Mesenchymal stem cell (in vitro differentiated cells and primary cell): ENCODE measurements around the gene GPRIN3.

Experiments used
- DNase-seq: peaks from one replicate; pipeline ENCODE4 v3.0.0-alpha.2; 2013
- H2AFZ ChIP-seq: one replicate; pipeline ENCODE4 v1.6.1; 2013; ENCODE audit warnings: low read depth, mild to moderate bottlenecking, control low read depth, inconsistent platforms, low read length, moderate library complexity
- H2AK5ac ChIP-seq: 2 replicates; pipeline ENCODE4 v1.6.1; 2013; ENCODE audit warnings: low read length, moderate library complexity, mild to moderate bottlenecking, inconsistent platforms; ENCODE audit not compliant: severe bottlenecking
- H2BK120ac ChIP-seq: one replicate; pipeline ENCODE4 v1.6.1; 2013; ENCODE audit warnings: low read depth, mild to moderate bottlenecking, inconsistent platforms, low read length, moderate library complexity
- H2BK12ac ChIP-seq, 2 experiments: one replicate each; pipeline ENCODE4 v1.6.1; 2013; ENCODE audit warnings: inconsistent platforms in 2 of 2, low read length in 2 of 2, mild to moderate bottlenecking in 2 of 2, moderate library complexity in 2 of 2, control low read depth in 1 of 2
- H2BK15ac ChIP-seq: one replicate; pipeline ENCODE4 v1.6.1; 2013; ENCODE audit warnings: mild to moderate bottlenecking, low read depth, inconsistent platforms; ENCODE audit not compliant: poor library complexity, severe bottlenecking
- H2BK5ac ChIP-seq: 2 replicates; pipeline ENCODE4 v1.6.1; 2013; ENCODE audit warnings: low read depth, mild to moderate bottlenecking, low read length, control low read depth, inconsistent platforms; ENCODE audit not compliant: poor library complexity, severe bottlenecking
- H3K14ac ChIP-seq, 2 experiments: one replicate each; pipeline ENCODE4 v1.6.1; 2013; ENCODE audit warnings: inconsistent platforms in 2 of 2, low read length in 2 of 2, control low read depth in 1 of 2, mild to moderate bottlenecking in 1 of 2, moderate library complexity in 1 of 2
- H3K18ac ChIP-seq, 2 experiments: one replicate each; pipeline ENCODE4 v1.6.1; 2013; ENCODE audit warnings: inconsistent platforms in 2 of 2, low read length in 2 of 2, control low read depth in 1 of 2, low read depth in 1 of 2, mild to moderate bottlenecking in 1 of 2
- H3K23ac ChIP-seq, 2 experiments: one replicate each; pipeline ENCODE4 v1.6.1; 2013; ENCODE audit warnings: inconsistent platforms in 2 of 2, low read length in 2 of 2, mild to moderate bottlenecking in 2 of 2, moderate library complexity in 2 of 2, control low read depth in 1 of 2
- H3K27ac ChIP-seq: 2 replicates; pipeline ENCODE4 v1.5.1; 2013; ENCODE audit warnings: mild to moderate bottlenecking, moderate library complexity, low read length, control low read depth, inconsistent platforms; ENCODE audit not compliant: poor library complexity, severe bottlenecking
- H3K27me3 ChIP-seq, 2 experiments: 2 replicates each; pipeline versions ENCODE4 v1.6.1 to v1.7.0; 2013; ENCODE audit warnings: low read length in 2 of 2, mild to moderate bottlenecking in 2 of 2, moderate library complexity in 2 of 2, control low read depth in 1 of 2, inconsistent platforms in 1 of 2; ENCODE audit not compliant: control insufficient read depth in 1 of 2, insufficient read depth in 1 of 2
- H3K36me3 ChIP-seq, 2 experiments: 2 replicates each; pipeline versions ENCODE4 v1.6.1 to v1.7.0; 2013; ENCODE audit warnings: low read length in 2 of 2, control low read depth in 1 of 2, inconsistent platforms in 1 of 2, low read depth in 1 of 2, mild to moderate bottlenecking in 1 of 2; ENCODE audit not compliant: insufficient read depth in 2 of 2, control insufficient read depth in 1 of 2
- H3K4ac ChIP-seq, 2 experiments: one replicate each; pipeline ENCODE4 v1.6.1; 2013; ENCODE audit warnings: inconsistent platforms in 2 of 2, low read length in 2 of 2, mild to moderate bottlenecking in 2 of 2, moderate library complexity in 2 of 2, control low read depth in 1 of 2, low read depth in 1 of 2
- H3K4me1 ChIP-seq: 2 replicates; pipeline ENCODE4 v1.6.1; 2013; ENCODE audit warnings: low read depth, low read length, control low read depth; ENCODE audit not compliant: control insufficient read depth, insufficient read depth
- H3K4me2 ChIP-seq: 2 replicates; pipeline ENCODE4 v1.6.1; 2013; ENCODE audit warnings: low read length, mild to moderate bottlenecking, inconsistent platforms; ENCODE audit not compliant: poor library complexity, severe bottlenecking
- H3K4me3 ChIP-seq, 2 experiments: 2 replicates each; pipeline versions ENCODE4 v1.5.1 to v1.7.0; 2013; ENCODE audit warnings: low read length in 2 of 2, mild to moderate bottlenecking in 2 of 2, control low read depth in 1 of 2, low read depth in 1 of 2; ENCODE audit not compliant: insufficient read depth in 1 of 2
- H3K79me1 ChIP-seq: replicated peaks from 2 replicates; pipeline ENCODE4 v1.6.1; 2013; ENCODE audit warnings: mild to moderate bottlenecking, control low read depth, low read length, inconsistent platforms; ENCODE audit not compliant: poor library complexity, severe bottlenecking
- H3K9ac ChIP-seq: 2 replicates; pipeline ENCODE4 v1.7.0; 2013; ENCODE audit warnings: mild to moderate bottlenecking, low read length, moderate library complexity
- H3K9me3 ChIP-seq: 2 replicates; pipeline ENCODE4 v1.7.0; 2013; ENCODE audit warnings: mild to moderate bottlenecking, low read length; ENCODE audit not compliant: control insufficient read depth
- H4K8ac ChIP-seq: one replicate; pipeline ENCODE4 v1.6.1; 2013; ENCODE audit warnings: inconsistent platforms, mild to moderate bottlenecking, low read length, moderate library complexity
- H4K91ac ChIP-seq: one replicate; pipeline ENCODE4 v1.6.1; 2013; ENCODE audit warnings: mild to moderate bottlenecking, low read length, inconsistent platforms
- WGBS: methylation state at CpG from one replicate; pipeline ENCODE4 v1.1.7; 2013; ENCODE audit warnings: mixed read lengths; 5-methylcytosine and 5-hydroxymethylcytosine counted together

GPRIN3 gene

GRCh38 chr4:89267846-89268245 is 39.8 kb downstream of the GPRIN3 start:
- Histone ChIP-seq H3K27ac (no peak overlapping the region), H3K9me3 (no peaks in the 10 kb centered on the region), H3K14ac (no peak overlapping the region), H2BK120ac (no peak overlapping the region), H2BK12ac (no peak overlapping the region), H2BK15ac (no peak overlapping the region), H3K36me3 (no peaks in the 10 kb centered on the region), H3K79me1 (no peaks in the 10 kb centered on the region), H3K4me1 (no peaks in the 10 kb centered on the region), H3K18ac (no peak overlapping the region), H3K23ac (no peak overlapping the region), H2AFZ (no peak overlapping the region), H3K27me3 (peaks cover 0 to 4% of the 10 kb centered on the region in 2 experiments), H3K4ac (no peak overlapping the region), H3K9ac (no peak overlapping the region), H4K8ac (no peak overlapping the region), H3K4me3 (no peak overlapping the region), H4K91ac (no peak overlapping the region), H2BK5ac (no peak overlapping the region), H3K4me2 (no peak overlapping the region), H2AK5ac (no peak overlapping the region)
- 98% methylated on average over 2 of the region's 3 CpGs for WGBS
- DNase-seq = no peak

DNA sequence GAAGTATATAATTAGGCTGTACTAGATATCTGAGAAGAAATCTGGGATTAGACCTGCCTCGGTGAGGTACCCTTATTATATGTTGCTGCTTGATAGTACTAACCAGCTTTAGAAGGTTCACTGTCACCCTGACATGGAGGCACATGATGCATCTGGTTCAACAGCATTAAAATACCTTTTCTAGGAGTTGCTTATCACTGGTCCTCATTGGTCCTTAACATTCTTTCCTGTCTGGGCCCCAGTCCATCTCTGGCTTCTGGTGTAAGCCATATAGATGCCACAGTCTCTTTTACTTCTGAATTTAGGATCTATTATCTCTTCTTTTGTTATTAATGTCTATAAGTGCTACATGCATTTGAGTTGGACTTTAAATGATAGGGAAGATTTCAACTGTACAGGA is 40.2 kb downstream of the GPRIN3 start:
- no peak overlapping the region for H3K4ac ChIP-seq
- no peak overlapping the region for H4K91ac ChIP-seq
- no peak overlapping the region for H4K8ac ChIP-seq
- no peak overlapping the region for H3K18ac ChIP-seq
- no peak overlapping the region for H3K23ac ChIP-seq
- no peak overlapping the region for H2AFZ ChIP-seq
- no peaks in the 10 kb centered on the region for H3K4me1 ChIP-seq
- H2BK5ac ChIP-seq = no peak overlapping the region
- no peak overlapping the region for H3K9ac ChIP-seq
- H3K4me3 ChIP-seq = no peak overlapping the region
- no peak for DNase-seq
- H2AK5ac ChIP-seq = no peak overlapping the region
- no peak overlapping the region for H2BK15ac ChIP-seq
- H3K79me1 ChIP-seq = no peaks in the 10 kb centered on the region
- peaks cover 0 to 4% of the 10 kb centered on the region in 2 experiments for H3K27me3 ChIP-seq
- H3K14ac ChIP-seq = no peak overlapping the region
- WGBS = 91% methylated on average over 1 of the region's 1 CpG
- H2BK120ac ChIP-seq = no peak overlapping the region
- no peak overlapping the region for H3K27ac ChIP-seq
- no peak overlapping the region for H3K4me2 ChIP-seq
- no peak overlapping the region for H2BK12ac ChIP-seq
- H3K36me3 ChIP-seq = no peaks in the 10 kb centered on the region
- H3K9me3 ChIP-seq = no peaks in the 10 kb centered on the region

DNA sequence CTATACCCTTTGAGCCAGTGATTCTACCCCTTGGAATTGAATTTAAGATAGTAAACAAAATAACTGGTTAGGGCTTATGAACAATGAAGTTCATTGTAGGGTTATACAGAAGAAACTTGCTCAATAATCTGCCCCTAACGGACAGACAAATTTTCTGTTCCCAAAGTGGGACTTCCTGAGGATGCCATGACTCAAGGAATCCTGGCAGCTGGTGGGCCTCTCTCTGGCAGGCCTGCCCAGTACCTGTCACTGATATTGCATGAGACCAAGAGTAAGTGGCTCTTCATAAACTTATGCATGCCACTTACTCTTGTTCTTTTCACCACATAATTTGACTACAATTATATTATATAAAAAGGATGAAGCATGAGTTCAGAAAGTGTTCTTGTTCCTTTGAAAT is 41.5 kb downstream of the GPRIN3 start:
- no peaks in the 10 kb centered on the region for H3K27me3 ChIP-seq
- H3K9me3 ChIP-seq = no peaks in the 10 kb centered on the region
- no peak overlapping the region for H3K27ac ChIP-seq
- no peak overlapping the region for H2BK15ac ChIP-seq
- H4K8ac ChIP-seq = no peak overlapping the region
- no peak overlapping the region for H3K4me2 ChIP-seq
- no peak overlapping the region for H2BK12ac ChIP-seq
- H4K91ac ChIP-seq = no peak overlapping the region
- DNase-seq = no peak
- no peak overlapping the region for H3K9ac ChIP-seq
- H3K36me3 ChIP-seq = no peaks in the 10 kb centered on the region
- no peak overlapping the region for H2AK5ac ChIP-seq
- no peak overlapping the region for H3K18ac ChIP-seq
- H3K14ac ChIP-seq = no peak overlapping the region
- no peaks in the 10 kb centered on the region for H3K4me1 ChIP-seq
- H2BK120ac ChIP-seq = no peak overlapping the region
- no peak overlapping the region for H3K23ac ChIP-seq
- H2BK5ac ChIP-seq = no peak overlapping the region
- no peaks in the 10 kb centered on the region for H3K79me1 ChIP-seq
- H3K4ac ChIP-seq = no peak overlapping the region
- no peak overlapping the region for H2AFZ ChIP-seq
- WGBS = 92% methylated on average over 1 of the region's 1 CpG
- no peak overlapping the region for H3K4me3 ChIP-seq

- Histone ChIP-seq H2AFZ (no peak overlapping the region), H4K91ac (no peak overlapping the region), H3K27me3 (peaks cover 0 to 19% of the 10 kb centered on the region in 2 experiments), H3K27ac (no peak overlapping the region), H3K4me3 (no peak overlapping the region), H3K4ac (no peak overlapping the region), H3K79me1 (no peaks in the 10 kb centered on the region), H4K8ac (no peak overlapping the region), H3K4me1 (no peaks in the 10 kb centered on the region), H3K14ac (no peak overlapping the region), H3K9ac (no peak overlapping the region), H2AK5ac (no peak overlapping the region), H3K4me2 (no peak overlapping the region), H2BK15ac (no peak overlapping the region), H3K18ac (no peak overlapping the region), H3K9me3 (no peaks in the 10 kb centered on the region), H2BK120ac (no peak overlapping the region), H3K36me3 (no peaks in the 10 kb centered on the region), H2BK5ac (no peak overlapping the region), H3K23ac (no peak overlapping the region), H2BK12ac (no peak overlapping the region)
- 94% methylated on average over 3 of the region's 3 CpGs for WGBS
- DNase-seq = no peak
Measured at GRCh38 chr4:89263265-89263664, 44.3 kb downstream of the GPRIN3 start.
